NCI-H1048 (cell line): ENCODE measurements around the gene CCSAP.
"Not testable (repeated sequence)": the region's sequence is repeated elsewhere in the genome, so short reads cannot be mapped to it uniquely, and the experiment has no call there.

Source experiments
- DNase-seq: peaks from one replicate; lab custom pipeline; 2025; lab: John Stamatoyannopoulos, UW

The CCSAP gene

DNA sequence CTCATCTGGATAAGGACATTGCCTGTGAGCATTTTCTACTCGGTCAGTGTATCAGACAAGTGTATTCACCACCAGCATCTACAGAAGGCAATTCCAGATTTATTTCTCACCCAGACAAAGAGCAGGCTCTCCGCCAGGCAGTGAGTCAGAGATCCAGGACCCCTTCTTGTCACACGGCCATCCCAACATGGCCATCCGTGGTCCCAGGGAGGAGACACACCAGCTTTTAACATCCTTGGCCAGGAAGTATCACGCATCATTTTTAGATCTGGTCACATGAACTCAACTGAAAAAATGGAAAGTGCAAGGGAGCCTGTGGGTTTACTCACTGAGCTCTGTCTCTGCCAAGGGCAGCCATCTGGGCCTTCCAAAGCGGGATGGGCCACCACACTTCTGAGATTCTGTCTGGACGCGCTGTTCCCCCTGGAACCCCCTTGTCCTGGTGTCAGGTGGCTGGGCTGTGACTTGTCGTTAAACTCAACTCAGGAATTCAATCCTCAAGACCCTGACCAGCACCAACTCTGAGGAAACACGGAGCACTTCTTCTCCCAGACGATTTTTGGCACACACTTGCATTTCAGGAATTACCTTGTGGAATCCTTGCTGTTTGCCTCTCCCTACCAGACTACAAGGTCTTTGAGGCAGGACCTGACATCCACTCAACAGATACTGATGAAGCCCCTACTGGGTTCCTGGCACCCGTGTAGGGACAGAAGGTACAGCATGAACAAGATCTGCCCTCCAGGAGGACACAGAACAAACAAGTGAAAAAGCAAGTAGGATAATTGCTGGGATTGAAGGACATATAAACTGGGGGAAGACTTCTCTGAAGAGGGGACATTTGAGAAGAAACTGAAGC lies 21.6 kb upstream of the CCSAP start:
- no peak for DNase-seq

DNA sequence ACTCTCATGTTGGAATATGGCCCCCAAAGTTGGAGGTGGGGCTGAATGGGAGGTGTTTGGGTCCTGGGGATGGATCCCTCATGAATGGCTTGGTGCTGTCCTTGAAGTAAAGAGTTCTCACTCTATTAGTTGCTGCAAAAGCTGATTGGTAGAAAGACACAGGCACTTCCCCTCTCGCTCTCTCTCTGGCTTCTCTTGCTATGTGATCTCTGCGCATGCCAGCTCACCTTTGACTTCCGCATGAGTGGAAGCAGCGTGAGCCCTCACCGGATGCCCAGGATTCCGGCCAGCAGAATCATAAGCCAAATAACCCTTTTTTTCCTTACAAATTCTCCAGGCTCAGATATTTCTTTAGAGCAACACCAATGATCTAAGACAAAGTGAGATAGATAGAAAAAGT lies 20.9 kb upstream of the CCSAP start:
- no peak for DNase-seq

GRCh38 chr1:229360420-229360819 lies 17.6 kb upstream of the CCSAP start:
- no peak for DNase-seq

GRCh38 chr1:229355661-229356060 lies 12.8 kb upstream of the CCSAP start:
- DNase-seq, result no peak

GRCh38 chr1:229354226-229354625 lies 11.4 kb upstream of the CCSAP start:
- no peak for DNase-seq

DNA sequence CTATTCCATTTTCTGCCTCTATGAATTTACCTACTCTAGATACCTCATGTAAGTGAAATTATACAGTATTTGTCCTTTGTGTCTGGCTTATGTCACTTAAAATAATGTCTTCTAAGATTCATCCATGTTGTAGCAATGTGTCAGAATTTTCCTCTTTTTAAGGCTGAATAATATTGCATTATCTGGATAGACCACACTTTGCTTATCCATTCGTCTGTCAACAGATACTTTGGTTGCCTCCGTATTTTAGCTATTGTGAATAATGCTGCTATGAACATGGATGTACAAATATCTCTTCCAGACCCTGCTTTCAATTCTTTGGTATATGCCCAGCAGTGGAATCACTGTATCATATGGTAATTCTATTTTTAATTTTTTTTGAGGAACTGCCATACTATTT lies 10.1 kb upstream of the CCSAP start:
- no peak for DNase-seq

GRCh38 chr1:229349463-229350385 lies 6.9 kb upstream of the CCSAP start:
- DNase-seq, result no peak

GRCh38 chr1:229347528-229347927 lies 4.7 kb upstream of the CCSAP start:
- no peak for DNase-seq

DNA sequence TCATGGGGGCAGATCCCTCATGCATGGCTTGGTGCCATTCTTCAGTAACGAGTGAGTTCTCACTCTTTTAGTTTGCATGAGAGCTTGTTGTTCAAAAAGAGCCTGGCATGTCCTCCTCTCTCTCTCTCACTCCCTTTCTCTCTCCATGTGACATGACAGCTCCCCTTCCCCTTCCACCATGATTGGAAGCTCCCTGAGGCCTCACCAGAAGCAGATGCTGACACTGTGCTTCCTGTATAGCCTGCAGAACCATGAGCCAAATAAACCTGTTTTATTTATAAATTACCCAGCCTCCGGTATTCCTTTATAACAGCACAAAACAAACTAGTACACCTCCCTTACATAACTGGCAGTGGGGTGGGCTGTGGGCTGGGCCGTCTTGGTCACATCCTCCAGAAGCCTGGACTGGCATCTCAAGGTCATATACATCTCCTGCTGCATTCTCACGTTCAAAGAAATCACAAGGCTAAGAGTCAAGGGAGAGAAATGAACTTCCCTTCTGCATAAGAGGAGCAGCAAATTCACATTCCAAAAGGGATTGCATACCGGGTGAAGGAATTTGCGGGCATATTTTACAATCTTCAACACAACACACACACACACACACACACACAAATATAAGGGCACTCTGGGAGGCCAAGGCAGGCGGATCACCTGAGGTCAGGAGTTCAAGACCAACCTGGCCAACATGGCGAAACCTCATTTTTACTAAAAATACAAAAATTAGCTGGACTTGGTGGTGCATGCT lies 2.3 kb upstream of the CCSAP start:
- no peak for DNase-seq

DNA sequence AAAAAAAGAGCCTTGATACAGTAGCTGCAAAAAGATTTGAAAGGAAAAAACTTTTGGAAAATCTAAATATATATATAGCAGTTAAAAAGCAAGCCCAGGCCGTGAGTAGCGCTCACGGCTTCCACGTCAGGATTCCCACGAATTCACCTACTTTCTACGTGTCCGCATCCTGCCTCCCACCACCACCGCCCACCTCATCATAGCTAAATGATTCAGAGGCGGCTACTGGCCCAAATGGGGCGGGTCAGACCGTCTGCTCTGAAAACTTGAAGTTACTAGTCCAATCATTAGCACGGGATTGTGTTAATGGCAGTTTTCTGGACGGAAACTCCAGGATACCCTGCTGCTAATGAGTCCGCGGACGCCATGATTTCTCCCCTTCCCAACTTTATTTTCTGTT lies 1.3 kb upstream of the CCSAP start:
- DNase-seq, result no peak

GRCh38 chr1:229341774-229342655 lies 832 bp downstream of the CCSAP start:
- peak; percentile 78 for DNase-seq

DNA sequence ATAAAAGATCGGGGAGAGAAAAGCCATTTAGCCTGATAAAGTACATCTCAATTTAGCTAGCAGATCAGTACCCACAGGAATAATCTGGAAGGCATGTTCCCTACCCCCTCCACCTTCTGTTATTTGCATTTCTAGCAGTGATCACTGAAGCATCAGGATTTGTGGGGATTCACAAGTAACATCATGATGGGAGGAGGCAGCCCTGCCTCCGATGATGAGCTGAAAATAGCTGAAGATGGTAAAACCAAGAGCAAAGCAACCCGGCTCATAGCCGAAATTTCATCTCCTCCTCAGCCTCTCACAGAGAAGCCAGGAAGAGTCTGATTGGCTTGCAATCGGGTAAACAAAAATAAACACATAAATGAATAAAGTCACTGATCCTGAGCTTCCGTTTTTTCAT lies 2.4 kb downstream of the CCSAP start:
- no peak for DNase-seq

GRCh38 chr1:229339520-229339919 lies 3.3 kb downstream of the CCSAP start:
- DNase-seq, result no peak

GRCh38 chr1:229339086-229339485 lies 3.8 kb downstream of the CCSAP start:
- DNase-seq, result no peak

DNA sequence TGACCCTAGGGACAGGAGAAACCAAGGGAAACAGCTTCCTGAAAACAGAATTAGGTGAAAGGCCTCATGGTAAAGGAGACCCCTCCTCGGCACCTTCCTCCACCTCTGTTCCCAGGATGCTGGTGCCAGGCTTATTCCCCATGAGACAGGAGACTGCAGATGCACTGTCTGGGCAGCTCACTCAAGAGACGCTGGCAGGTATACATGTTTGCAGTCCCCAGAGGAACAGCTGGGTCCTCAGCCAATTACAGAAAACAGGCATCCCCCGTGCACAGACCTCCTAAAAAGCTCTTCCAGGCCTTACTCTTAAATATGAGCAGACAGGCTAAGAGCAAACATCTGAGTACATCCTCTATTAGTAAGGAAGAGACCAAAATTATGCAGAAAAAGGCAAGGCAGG lies 6.5 kb downstream of the CCSAP start:
- DNase-seq, result no peak

- DNase-seq, result no peak
These were observed 8.1 kb downstream of the CCSAP start for GRCh38 chr1:229334716-229335115.

- DNase-seq, result no peak
These were observed 8.6 kb downstream of the CCSAP start for GRCh38 chr1:229334269-229334668.

GRCh38 chr1:229328598-229329362 lies 14.1 kb downstream of the CCSAP start:
- no peak for DNase-seq

DNA sequence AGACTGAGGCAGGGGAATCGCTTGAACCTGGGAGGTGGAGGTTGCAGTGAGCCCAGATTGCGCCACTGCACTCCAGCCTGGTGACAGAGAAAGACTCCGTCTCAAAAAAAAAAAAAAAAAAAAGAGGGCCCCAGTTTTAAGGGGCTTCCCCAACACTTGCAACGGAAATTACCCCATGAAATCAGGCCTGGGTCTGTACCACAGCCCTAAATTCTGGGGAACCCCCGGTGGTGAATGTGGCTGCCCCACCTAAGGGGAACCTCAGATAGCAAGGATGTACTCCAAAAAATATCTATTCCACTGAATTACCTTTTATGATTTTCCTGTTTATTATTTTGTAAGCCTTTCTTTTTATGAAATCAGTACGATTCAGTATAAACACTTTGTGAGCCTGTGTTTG lies 15.1 kb downstream of the CCSAP start:
- DNase-seq, result not testable (repeated sequence)

GRCh38 chr1:229326601-229327000 lies 16.2 kb downstream of the CCSAP start:
- no peak for DNase-seq
